A673 (cell line): ENCODE results near the gene DDN. TPM values are rescaled to one million over a fixed set of nuclear protein-coding genes. Genes with fewer than 3 reads are reported as not detected.

Source experiments
- BruUV-seq: library from RNA; stranded (reverse); fragments of 400-500 nt; replicated peaks from 2 replicates; lab custom pipeline; 2021; lab: Mats Ljungman, UMichigan
- CTCF ChIA-PET: fragments of 300-600 bp; sonication (Branson Sonifier 250); formaldehyde crosslinking; loops from one replicate; lab custom pipeline; 2022; ENCODE audit warnings: antibody characterized with exemption; lab: Charles Lee
- POLR2A ChIA-PET: fragments of 300-600 bp; sonication (Branson Sonifier 250); formaldehyde crosslinking; loops from one replicate; lab custom pipeline; 2022; ENCODE audit warnings: antibody characterized with exemption; ENCODE audit not compliant: low non-redundant PET; lab: Charles Lee
- DNase-seq: peaks from one replicate; pipeline ENCODE4 v3.0.0-alpha.2; 2015; ENCODE audit warnings: low spot score
- H3K27ac ChIP-seq: fragments of 200-600 bp; sonication (generic); 2 replicates; pipeline ENCODE4 v1.5.1; 2016; ENCODE audit warnings: mixed run types, low read depth, mild to moderate bottlenecking, mixed read lengths, antibody characterized with exemption, low read length; ENCODE audit not compliant: poor library complexity, severe bottlenecking
- H3K27me3 ChIP-seq: fragments of 200-600 bp; sonication (generic); replicated peaks from 2 replicates; pipeline ENCODE4 v1.6.1; 2017; ENCODE audit warnings: mixed run types, low read depth, mild to moderate bottlenecking, mixed read lengths, antibody characterized with exemption, low read length; ENCODE audit not compliant: insufficient read depth, poor library complexity
- H3K36me3 ChIP-seq: fragments of 200-600 bp; sonication (generic); 2 replicates; pipeline ENCODE4 v1.6.1; 2016; ENCODE audit warnings: mixed run types, mild to moderate bottlenecking, mixed read lengths, antibody characterized with exemption, low read length; ENCODE audit not compliant: insufficient read depth, poor library complexity, severe bottlenecking
- H3K4me1 ChIP-seq: fragments of 200-600 bp; sonication (generic); 2 replicates; pipeline ENCODE4 v1.6.1; 2017; ENCODE audit warnings: mixed run types, mild to moderate bottlenecking, mixed read lengths, antibody characterized with exemption, low read length; ENCODE audit not compliant: insufficient read depth, poor library complexity, severe bottlenecking
- H3K4me3 ChIP-seq: fragments of 200-600 bp; sonication (generic); 2 replicates; pipeline ENCODE4 v1.5.1; 2016; ENCODE audit warnings: low read depth, mixed run types, mild to moderate bottlenecking, mixed read lengths, low read length; ENCODE audit not compliant: poor library complexity, severe bottlenecking
- H3K9me3 ChIP-seq: fragments of 200-600 bp; sonication (generic); 2 replicates; pipeline ENCODE4 v1.6.1; 2016; ENCODE audit warnings: mixed run types, low read depth, mild to moderate bottlenecking, mixed read lengths, antibody characterized with exemption, low read length; ENCODE audit not compliant: poor library complexity, severe bottlenecking
- EZH2 ChIP-seq: fragments of 200-600 bp; sonication (generic); IDR thresholded peaks from 2 replicates; pipeline ENCODE4 v1.6.1; 2017; ENCODE audit warnings: borderline replicate concordance, low read depth, mild to moderate bottlenecking, mixed read lengths, antibody characterized with exemption, low read length; ENCODE audit not compliant: poor library complexity, severe bottlenecking
- intact Hi-C: fragments of 100-400 bp; cut with micrococcal nuclease; formaldehyde crosslinking; loops from one replicate; pipeline ENCODE4 v1.10.0; 2022; ENCODE audit not compliant: unreplicated experiment
- total RNA-seq: library from RNA; stranded (reverse); gene quantifications from 2 replicates; pipeline ENCODE4 v1.2.3, GENCODE V29; 2021
- TF ChIP-seq, protein P1 (sequence below): fragments of 300-800, 200-600 bp; sonication (generic); conservative IDR thresholded peaks from 2 replicates; pipeline ENCODE4 v1.5.1; 2017; ENCODE audit warnings: low read depth, mild to moderate bottlenecking, antibody characterized with exemption, low read length, moderate library complexity, mixed read lengths

Gene DDN
- total RNA-seq, 1 experiment from 2014 or later: 2.7 TPM

- no peaks in the 10 kb centered on the region for H3K9me3 ChIP-seq
- H3K27me3 ChIP-seq: no peaks in the 10 kb centered on the region
- TF ChIP-seq EZH2: no peak
- TF ChIP-seq, protein P1, sequence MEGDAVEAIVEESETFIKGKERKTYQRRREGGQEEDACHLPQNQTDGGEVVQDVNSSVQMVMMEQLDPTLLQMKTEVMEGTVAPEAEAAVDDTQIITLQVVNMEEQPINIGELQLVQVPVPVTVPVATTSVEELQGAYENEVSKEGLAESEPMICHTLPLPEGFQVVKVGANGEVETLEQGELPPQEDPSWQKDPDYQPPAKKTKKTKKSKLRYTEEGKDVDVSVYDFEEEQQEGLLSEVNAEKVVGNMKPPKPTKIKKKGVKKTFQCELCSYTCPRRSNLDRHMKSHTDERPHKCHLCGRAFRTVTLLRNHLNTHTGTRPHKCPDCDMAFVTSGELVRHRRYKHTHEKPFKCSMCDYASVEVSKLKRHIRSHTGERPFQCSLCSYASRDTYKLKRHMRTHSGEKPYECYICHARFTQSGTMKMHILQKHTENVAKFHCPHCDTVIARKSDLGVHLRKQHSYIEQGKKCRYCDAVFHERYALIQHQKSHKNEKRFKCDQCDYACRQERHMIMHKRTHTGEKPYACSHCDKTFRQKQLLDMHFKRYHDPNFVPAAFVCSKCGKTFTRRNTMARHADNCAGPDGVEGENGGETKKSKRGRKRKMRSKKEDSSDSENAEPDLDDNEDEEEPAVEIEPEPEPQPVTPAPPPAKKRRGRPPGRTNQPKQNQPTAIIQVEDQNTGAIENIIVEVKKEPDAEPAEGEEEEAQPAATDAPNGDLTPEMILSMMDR: no peak
- no peaks in the 10 kb centered on the region for H3K4me1 ChIP-seq
- no peak for DNase-seq
- H3K27ac ChIP-seq: no peak overlapping the region
- POLR2A ChIA-PET: no interaction called here
- intact Hi-C loops: no loop called here
- no TSS peak for BruUV-seq
- CTCF ChIA-PET: interaction anchor here (0.6 kb wide), 1 partner anchor 37 kb away, joined by 5 read pairs; no protein-coding TSS in a partner anchor
- no peak overlapping the region for H3K4me3 ChIP-seq
- H3K36me3 ChIP-seq: peaks cover 100% of the 10 kb centered on the region
Measured at GRCh38 chr12:49028666-49029275, 29.6 kb upstream of the DDN start.

DNA sequence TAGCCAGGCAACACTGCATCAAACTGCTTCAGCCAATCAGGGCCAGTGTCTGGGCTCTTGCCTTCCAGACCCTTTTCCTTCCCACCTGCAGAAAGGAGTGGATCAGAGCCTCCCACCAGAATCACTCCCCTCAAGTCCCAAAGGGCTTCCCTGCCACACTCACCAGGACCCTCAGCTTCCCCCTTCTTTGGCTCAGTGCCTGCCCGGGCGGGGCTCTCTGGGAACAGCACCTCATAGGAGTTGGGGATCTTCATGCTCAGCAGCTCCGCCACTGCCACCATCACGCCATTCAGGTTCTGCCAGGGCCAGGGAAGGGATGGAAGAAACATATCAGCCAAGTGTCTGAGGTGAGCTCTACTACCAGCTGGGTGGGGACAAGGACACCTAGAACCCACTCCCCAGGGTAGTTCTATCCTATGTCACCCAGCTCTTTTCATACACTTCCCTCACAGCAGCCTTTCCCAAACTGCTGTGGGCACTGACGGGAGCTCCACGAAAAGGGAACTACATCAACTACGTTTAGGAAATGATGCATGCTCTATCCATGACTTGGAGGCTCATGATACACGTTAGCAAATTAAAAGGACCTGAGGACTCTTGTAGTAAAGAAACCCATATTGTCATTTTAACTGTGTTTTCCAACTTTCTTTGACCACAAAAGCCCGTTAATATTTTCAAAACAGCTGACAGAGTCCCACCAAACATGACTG, 28.8 kb upstream of the DDN start:
- Histone ChIP-seq H3K9me3 (no peaks in the 10 kb centered on the region), H3K27me3 (no peaks in the 10 kb centered on the region), H3K4me1 (no peaks in the 10 kb centered on the region), H3K36me3 (peaks cover 100% of the 10 kb centered on the region), H3K4me3 (no peak overlapping the region), H3K27ac (no peak overlapping the region)
- ChIA-PET CTCF (interaction anchor here (0.6 kb wide), 1 partner anchor 37 kb away, joined by 5 read pairs; no protein-coding TSS in a partner anchor), POLR2A (no interaction called here)
- no peak for DNase-seq
- BruUV-seq: no TSS peak
- TF ChIP-seq, protein P1: no peak
- TF ChIP-seq EZH2: no peak
- intact Hi-C loops: no loop called here

- H3K4me3 ChIP-seq: no peak overlapping the region
- POLR2A ChIA-PET: no interaction called here
- intact Hi-C loops: no loop called here
- H3K27me3 ChIP-seq: no peaks in the 10 kb centered on the region
- H3K9me3 ChIP-seq: no peaks in the 10 kb centered on the region
- no peaks in the 10 kb centered on the region for H3K4me1 ChIP-seq
- CTCF ChIA-PET: no interaction called here
- H3K27ac ChIP-seq: no peak overlapping the region
- peaks cover 99% of the 10 kb centered on the region for H3K36me3 ChIP-seq
- BruUV-seq: no TSS peak
- no peak for DNase-seq
- no peak for TF ChIP-seq EZH2
- TF ChIP-seq, protein P1: no peak
Measured at GRCh38 chr12:49026678-49027480, 27.7 kb upstream of the DDN start.
